ENCODE data around the gene EEIG2.

The EEIG2 gene

DNA sequence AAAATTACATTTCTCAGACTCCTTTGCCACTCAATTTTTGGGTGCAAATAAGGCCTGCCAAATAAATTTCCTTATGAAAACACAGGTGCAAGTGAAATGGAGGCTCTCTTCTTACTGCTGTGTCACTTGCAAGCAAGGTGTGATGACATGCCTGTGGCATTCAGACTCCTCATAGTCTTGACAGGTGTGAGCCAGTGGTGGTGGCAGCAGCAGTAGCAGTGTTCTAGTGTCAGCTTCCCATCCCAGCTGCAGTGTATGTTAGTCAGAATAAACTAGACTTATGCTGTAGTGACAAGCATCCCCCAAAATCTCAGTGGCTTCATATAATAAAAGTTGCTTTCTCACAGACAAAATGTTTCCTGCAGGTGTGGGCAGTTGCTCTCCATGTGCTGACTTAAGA, 3.8 kb upstream of the EEIG2 start:
- Histone ChIP-seq H3K27me3 (replicated peaks; ENCODE audit: control insufficient read depth, insufficient read depth, low read length) (no peaks in the 10 kb centered on the region), H3K36me3 (ENCODE audit: control insufficient read depth, insufficient read depth, low read length) (no peaks in the 10 kb centered on the region), H3K4me3 (replicated peaks; ENCODE audit: low read depth, low read length) (no peak overlapping the region)
- no peak for DNase-seq (ENCODE audit: extremely low read depth, insufficient read length)
- TF ChIP-seq, protein P1, sequence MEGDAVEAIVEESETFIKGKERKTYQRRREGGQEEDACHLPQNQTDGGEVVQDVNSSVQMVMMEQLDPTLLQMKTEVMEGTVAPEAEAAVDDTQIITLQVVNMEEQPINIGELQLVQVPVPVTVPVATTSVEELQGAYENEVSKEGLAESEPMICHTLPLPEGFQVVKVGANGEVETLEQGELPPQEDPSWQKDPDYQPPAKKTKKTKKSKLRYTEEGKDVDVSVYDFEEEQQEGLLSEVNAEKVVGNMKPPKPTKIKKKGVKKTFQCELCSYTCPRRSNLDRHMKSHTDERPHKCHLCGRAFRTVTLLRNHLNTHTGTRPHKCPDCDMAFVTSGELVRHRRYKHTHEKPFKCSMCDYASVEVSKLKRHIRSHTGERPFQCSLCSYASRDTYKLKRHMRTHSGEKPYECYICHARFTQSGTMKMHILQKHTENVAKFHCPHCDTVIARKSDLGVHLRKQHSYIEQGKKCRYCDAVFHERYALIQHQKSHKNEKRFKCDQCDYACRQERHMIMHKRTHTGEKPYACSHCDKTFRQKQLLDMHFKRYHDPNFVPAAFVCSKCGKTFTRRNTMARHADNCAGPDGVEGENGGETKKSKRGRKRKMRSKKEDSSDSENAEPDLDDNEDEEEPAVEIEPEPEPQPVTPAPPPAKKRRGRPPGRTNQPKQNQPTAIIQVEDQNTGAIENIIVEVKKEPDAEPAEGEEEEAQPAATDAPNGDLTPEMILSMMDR (IDR thresholded peaks at IDR 0.05; ENCODE audit: insufficient read depth, low read length, poor library complexity, severe bottlenecking): no peak

DNA sequence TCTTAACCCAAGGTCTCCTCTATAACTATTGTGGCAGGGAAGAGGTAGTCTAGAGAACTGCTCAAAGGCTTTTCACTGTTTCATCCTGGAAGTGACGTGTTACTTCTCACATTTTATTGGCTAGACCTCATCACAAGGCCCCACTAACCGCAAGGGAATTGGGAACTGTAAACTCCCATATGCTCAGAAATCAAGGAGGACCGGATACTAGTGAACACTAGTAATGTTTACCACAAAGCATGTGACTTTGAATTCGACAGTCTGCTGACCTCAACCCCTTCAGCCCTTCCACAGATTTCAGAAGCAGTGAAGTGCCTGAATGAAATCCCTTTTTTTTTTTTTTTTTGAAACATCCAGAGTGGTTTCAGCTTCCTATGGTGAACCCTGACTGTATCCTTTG, 3.4 kb upstream of the EEIG2 start:
- H3K27me3 ChIP-seq (replicated peaks; ENCODE audit: control insufficient read depth, insufficient read depth, low read length): no peaks in the 10 kb centered on the region
- H3K36me3 ChIP-seq (ENCODE audit: control insufficient read depth, insufficient read depth, low read length): no peaks in the 10 kb centered on the region
- no peak for DNase-seq (ENCODE audit: extremely low read depth, insufficient read length)
- H3K4me3 ChIP-seq (replicated peaks; ENCODE audit: low read depth, low read length): no peak overlapping the region
- TF ChIP-seq, protein P1 (IDR thresholded peaks at IDR 0.05; ENCODE audit: insufficient read depth, low read length, poor library complexity, severe bottlenecking): no peak

DNA sequence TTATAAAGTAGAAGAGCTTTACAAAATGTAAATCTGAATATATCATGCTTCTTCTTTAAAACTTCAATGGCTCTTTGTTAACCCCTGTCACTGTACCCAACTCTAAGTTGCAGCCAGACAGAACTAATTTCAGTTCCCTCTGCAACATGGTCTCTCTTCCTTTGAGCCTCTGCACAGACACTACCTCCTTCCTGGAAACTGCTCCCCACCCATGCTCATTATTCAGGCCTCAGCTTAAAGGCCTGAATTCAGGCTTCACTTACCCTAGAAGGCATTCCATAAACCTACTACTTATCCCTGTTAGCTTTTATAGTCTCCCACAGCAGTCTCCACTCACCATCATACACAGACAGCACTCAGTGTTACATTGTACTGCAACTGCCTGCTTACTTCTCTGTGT, 2.6 kb upstream of the EEIG2 start:
- Histone ChIP-seq H3K27me3 (replicated peaks; ENCODE audit: control insufficient read depth, insufficient read depth, low read length) (no peaks in the 10 kb centered on the region), H3K36me3 (ENCODE audit: control insufficient read depth, insufficient read depth, low read length) (no peaks in the 10 kb centered on the region), H3K4me3 (replicated peaks; ENCODE audit: low read depth, low read length) (no peak overlapping the region)
- TF ChIP-seq, protein P1 (IDR thresholded peaks at IDR 0.05; ENCODE audit: insufficient read depth, low read length, poor library complexity, severe bottlenecking): no peak
- no peak for DNase-seq (ENCODE audit: extremely low read depth, insufficient read length)

DNA sequence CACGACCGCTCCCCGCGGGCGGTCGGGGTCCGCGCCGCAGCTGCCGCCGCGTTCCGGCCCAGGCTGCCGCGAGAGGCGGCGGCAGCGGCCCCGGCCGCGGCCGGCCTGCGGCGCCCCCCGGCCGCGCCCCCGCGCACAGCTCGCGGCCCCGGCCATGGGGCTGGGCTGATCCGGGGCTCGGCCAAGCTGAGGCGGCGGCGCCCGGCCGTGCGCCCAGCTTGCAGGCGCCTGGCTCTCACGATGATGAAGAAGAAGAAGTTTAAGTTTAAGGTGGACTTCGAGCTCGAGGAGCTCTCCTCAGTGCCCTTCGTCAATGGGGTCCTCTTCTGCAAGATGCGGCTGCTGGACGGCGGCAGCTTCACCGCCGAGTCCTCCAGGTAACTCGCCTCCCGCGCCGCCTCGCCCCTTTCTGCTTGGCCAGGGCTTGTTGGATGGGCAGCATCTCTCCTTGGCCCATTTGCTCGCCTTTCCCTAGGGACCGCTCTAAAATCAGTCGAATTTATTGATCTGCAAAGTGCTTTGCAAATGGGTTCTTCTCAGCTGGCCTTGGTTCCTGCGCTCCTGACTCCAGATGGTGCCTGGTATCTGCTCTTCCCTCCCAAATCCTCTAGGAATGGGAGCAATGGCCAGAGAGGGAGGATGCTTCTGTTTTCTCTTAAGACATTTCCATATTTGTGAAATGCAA, 431 bp downstream of the EEIG2 start:
- TF ChIP-seq, protein P1 (IDR thresholded peaks at IDR 0.05; ENCODE audit: insufficient read depth, low read length, poor library complexity, severe bottlenecking): no peak
- H3K27me3 ChIP-seq (replicated peaks; ENCODE audit: control insufficient read depth, insufficient read depth, low read length): no peaks in the 10 kb centered on the region
- DNase-seq (ENCODE audit: extremely low read depth, insufficient read length): peak; percentile 67
- H3K36me3 ChIP-seq (ENCODE audit: control insufficient read depth, insufficient read depth, low read length): no peaks in the 10 kb centered on the region
- peak overlapping the region; percentile 78 for H3K4me3 ChIP-seq (replicated peaks; ENCODE audit: low read depth, low read length)

DNA sequence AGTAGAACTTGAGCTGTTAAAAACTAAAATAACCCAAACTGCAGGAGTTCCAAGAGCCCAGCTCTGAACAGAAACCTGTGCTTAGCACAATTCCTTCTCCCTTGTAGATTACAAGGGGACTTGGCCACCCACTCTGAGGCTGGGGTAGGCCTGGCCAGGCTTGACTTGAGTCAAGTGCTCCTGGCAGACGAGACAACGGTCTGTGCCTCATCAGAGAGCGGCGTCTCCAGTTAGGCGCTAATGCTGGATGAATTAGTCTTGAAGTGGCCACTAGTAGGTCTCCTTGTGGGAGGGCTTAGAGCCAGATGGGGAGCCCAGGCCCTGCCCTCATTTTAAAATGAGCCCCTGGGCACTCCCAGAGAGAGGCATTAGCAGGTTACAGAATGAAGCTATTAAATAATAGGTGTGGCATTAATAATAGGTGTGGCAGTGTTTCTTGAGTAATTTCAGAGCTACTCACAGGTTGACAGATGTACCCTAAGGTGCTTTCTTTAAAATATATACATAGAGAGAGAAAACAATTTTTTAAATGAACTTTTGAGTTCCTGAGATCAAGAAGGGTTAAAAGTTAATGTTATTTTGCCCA, 1.1 kb downstream of the EEIG2 start:
- H3K4me3 ChIP-seq (replicated peaks; ENCODE audit: low read depth, low read length): peak overlapping the region; percentile 78
- DNase-seq (ENCODE audit: extremely low read depth, insufficient read length): peak; percentile 56
- H3K36me3 ChIP-seq (ENCODE audit: control insufficient read depth, insufficient read depth, low read length): no peaks in the 10 kb centered on the region
- no peaks in the 10 kb centered on the region for H3K27me3 ChIP-seq (replicated peaks; ENCODE audit: control insufficient read depth, insufficient read depth, low read length)
- TF ChIP-seq, protein P1 (IDR thresholded peaks at IDR 0.05; ENCODE audit: insufficient read depth, low read length, poor library complexity, severe bottlenecking): no peak
